ENCODE data around the gene CDKN2A.

CDKN2A gene

DNA sequence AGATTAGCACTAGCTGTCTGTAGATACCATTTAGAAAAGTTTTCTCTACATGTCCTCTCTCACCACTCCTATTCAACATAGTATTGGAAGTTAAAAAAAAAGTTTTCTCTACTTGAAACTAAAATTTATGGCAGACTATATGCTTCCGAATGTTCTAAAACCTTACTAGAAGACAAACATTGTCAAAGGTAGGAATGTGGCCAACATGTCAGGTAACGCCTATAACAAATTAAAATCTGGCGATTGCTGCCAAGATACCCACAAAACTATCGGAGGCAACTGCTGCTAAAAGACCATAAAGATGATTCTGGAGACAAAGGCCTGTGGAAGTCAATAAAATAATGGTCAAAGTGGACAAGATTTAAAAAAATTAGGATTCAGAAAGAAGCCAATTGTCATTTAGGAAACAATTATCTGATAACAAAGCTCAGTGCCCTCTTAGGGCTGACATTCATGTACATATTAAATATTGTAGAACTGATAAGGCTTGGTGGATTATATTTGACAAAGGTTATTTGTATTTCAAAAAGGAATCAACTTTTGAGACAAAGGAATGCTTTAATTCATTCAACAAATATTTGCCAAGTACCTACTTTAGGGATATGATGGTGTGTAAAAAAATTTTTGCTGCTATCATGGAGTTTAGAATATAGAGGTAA, 52.7 kb downstream of the CDKN2A start:
- no peak for DNase-seq (ENCODE audit: low read depth in 2 of 2)

DNA sequence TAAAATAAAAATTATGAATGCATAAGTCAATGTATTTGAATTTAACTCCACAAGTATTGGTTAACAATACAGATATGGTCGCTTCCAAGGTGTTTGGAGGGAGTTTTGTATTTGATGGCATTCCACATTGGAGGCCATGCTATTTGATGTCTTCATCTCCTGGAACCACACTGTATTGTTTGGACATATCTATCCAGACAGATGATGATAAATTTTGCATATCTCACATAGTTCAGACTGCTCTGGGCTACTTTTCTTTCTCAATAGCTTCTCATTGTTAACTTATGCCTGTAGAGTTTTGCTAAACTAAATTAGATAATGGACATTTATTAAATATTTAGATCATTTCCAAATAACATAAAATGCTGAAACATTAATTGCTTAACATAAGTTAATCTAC, 58.0 kb downstream of the CDKN2A start:
- DNase-seq (ENCODE audit: low read depth in 2 of 2): no peak

DNA sequence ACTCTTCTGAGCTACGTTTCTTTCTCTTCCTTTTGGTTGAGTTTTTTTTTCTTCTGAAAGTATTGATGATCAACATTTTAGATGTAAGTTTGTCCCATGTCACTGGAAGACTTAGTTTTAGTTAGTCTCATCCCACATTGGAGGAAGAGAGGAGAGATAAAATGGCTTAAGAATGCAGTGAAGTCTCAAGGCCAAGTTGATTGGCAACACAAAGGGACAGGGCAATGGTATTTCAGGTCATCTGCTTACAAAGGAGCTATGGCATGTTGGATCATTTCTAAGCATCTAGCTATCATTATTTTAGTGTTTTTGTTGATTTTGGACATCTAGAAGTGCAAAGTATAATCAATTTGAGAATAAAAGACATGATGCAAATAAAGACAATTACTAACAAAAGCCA, 58.6 kb downstream of the CDKN2A start:
- no peak for DNase-seq (ENCODE audit: low read depth in 2 of 2)

DNA sequence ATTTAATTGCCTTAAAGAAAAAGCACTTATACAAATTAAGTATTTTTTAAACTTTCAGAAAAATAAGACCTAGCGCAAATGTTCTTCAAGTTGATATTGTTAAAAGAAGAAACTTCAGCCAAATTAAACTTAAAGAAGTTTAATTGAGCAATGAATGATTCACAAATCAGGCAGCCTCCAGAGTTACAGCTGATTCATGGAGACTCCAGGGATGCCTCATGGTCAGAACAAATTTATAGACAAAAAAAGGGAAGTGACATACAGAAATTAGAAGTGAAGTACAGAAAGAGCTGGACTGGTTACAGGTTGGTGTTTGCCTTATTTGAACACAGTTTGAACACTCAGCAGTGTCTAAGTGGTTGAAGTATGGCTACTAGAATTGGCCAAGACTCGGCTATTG, 60.3 kb downstream of the CDKN2A start:
- DNase-seq (ENCODE audit: low read depth in 2 of 2): no peak

DNA sequence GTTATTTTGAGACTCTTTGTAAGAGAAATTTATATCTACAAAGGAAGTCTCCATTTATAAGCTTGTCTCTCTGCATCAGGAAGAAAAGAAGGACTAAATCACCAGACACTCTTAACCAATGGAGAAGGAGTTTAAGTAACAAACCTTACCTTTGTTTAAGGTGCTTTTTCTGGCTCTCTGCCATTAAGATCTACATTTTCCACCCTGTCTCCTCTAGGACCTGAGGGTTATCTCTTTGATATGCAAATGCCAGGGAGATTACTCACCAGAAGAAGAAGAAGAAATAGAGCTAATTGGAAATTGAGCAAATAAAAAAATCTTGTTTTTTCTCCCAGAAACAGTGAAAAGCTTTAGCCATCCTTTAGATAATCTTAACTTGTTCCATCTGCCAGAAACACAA, 60.9 kb downstream of the CDKN2A start:
- no peak for DNase-seq (ENCODE audit: low read depth in 2 of 2)

DNA sequence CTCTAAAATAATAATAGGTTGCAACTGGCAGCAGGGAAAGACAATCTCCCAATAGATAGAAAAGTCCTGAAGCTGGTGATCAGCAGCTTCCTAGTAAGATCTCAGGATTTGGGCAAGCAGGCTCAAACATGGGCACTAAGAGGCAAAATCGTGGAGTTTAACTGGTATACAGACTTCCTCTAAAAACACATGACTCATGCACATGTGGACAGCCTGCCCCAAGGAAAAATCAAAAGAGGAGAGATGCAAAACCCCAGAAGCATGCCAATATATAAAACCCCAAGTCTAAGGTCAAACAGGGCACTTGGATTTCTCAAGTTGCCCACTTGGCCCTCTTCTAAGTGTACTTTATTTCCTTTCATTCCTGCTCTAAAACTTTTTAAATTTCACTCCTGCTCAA, 62.8 kb downstream of the CDKN2A start:
- no peak for DNase-seq (ENCODE audit: low read depth in 2 of 2)

DNA sequence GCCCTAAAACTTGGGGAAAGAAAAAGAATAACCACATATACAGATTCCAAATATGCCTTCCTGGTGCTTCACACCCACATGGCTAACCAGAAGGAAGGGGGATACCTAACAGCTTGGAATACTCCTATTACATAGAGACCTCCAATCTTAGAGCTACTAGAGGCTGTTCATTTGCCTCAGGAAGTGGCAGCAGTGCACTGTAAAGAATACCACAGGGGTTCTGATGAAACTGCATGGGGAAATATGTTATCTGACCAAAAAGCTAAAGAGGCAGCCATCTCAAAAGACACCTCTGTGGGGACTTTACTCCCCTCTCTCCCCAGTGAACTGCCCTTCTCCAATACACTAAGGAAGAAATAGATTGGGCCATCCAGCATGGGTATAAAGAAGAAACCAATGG, 66.4 kb downstream of the CDKN2A start:
- DNase-seq (ENCODE audit: low read depth in 2 of 2): no peak

DNA sequence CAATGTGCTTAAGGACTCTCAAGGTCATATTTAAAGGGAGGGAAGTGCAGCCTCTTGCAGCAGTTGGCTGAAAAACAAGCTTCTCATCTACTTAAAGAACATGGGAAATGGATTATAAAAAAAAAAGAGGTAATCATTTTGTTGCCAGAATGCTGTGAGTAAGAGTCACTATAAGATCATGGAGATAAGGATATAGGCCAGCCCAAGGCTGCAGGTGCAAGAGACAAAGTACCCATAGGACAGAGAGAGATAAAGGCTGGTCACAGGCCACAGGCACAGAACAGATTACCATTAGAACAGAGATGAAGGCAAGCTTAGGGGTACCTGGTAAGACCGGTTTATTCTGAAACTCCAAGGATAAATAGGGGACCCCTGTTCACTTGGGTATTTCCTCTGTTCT, 70.5 kb downstream of the CDKN2A start:
- no peak for DNase-seq (ENCODE audit: low read depth in 2 of 2)

DNA sequence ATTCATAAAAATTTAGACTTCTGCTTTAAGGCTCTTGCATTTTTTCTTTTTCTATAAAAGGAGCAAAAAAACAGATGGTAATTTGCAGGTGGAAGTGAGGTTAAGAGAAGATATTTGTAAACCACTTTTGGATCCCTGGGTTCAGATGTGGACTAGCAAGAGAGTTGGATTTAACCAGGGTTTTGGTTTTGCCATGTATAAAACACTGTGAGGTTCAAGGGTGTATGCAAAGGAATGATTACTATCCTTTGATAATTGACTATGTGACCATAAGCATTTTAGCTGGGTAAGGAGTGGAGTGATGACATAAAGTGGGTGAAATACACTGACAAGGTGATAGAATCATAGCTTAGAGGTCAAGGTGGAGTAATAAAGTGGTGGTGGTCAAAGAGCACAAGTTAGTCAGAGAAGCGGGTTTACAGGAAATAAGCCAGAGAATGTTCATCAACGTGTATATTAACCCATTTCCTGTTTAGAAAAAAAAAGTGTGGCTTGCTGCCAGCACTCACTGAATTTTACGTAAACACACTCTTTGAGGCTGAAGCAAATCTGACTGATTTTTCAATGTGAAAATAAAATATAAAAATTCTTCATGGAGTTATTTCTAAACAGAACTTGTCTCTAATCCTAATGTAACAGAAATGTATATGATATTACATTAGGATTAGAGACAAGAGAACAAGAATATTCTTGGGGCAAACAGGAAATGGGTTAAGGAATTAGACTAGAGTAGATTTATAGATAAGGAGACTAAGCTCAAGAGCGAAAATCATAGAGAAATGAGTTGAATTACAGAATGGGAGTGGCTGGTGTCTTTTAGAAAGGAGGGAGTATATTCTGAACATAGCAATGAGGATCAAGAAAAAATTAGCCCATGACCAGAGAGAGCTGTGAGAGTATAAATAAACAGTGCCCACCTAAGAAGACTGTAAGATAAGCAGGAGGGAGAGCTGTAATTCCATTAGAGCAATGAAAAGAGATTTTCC, 74.5 kb downstream of the CDKN2A start:
- DNase-seq (ENCODE audit: low read depth in 2 of 2): no peak

Data from stimulated activated CD4-positive, alpha-beta T cell treated with anti-CD3 and anti-CD28 coated beads, Interleukin-1b, Interleukin-23, amount 100 ng/mL, for 1 hour (primary cell).